M059J (cell line): ENCODE results near the gene DIPK2B. TPM values are rescaled to one million over a fixed set of nuclear protein-coding genes. Genes with fewer than 3 reads are reported as not detected.

ENCODE experiments used
- DNase-seq: peaks from one replicate; pipeline ENCODE4 v3.0.0-alpha.2; 2012; ENCODE audit warnings: low read depth
- total RNA-seq: library from RNA; depleted of rRNA; stranded (reverse); fragments of >200 nt; shearing (Covaris generic); gene quantifications from 2 replicates; pipeline ENCODE4 v1.2.3, GENCODE V29; 2014

The DIPK2B gene
- total RNA-seq, 1 experiment from 2014 or later = not detected

- DNase-seq = no peak
Observed at GRCh38 chrX:45164021-45164621, 36.6 kb downstream of the DIPK2B start.

- no peak for DNase-seq
Observed at GRCh38 chrX:45157647-45158046, 43.0 kb downstream of the DIPK2B start.

- no peak for DNase-seq
Observed at GRCh38 chrX:45154462-45154861, 46.2 kb downstream of the DIPK2B start.

DNA sequence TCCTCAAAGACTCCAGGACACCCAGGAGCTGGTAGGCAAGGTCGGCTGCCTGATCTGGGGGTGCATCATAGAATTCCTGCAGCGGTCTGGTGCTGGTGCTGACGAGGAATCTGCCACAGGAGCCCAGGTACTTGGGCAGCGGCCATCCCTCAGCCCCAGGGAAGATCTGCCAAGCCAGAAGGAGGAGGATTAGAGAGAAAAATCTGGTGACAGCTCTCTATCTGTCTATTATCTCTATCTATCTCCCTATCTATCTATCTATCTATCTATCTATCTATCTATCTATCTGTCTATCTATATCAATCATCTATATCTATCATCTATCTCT, 46.7 kb downstream of the DIPK2B start:
- no peak for DNase-seq
